SK-N-SH (cell line): ENCODE results near the gene PTMS. TPM values are rescaled to one million over a fixed set of nuclear protein-coding genes. Genes with fewer than 3 reads are reported as not detected.

Source experiments
- CTCF ChIA-PET: fragments of 300-600, 350-600 bp; formaldehyde crosslinking; extraction: SDS; loops from one replicate; lab custom pipeline; 2021; lab: Yijun Ruan, JAX
- POLR2A ChIA-PET: fragments of 350-600 bp; sonication (Branson Sonifier 250); formaldehyde crosslinking; extraction: SDS; loops from one replicate; lab custom pipeline; 2020; ENCODE audit warnings: antibody characterized with exemption, inconsistent platforms; lab: Yijun Ruan, JAX
- DNase-seq: peaks from one replicate; pipeline ENCODE4 v3.0.0; 2012
- H2AFZ ChIP-seq: fragments of 200-600 bp; sonication (generic); 2 replicates; pipeline ENCODE4 v1.8.1; 2016; ENCODE audit warnings: antibody characterized with exemption, mild to moderate bottlenecking, low read depth
- H3F3A ChIP-seq: fragments of 200-600 bp; sonication (generic); replicated peaks from 2 replicates; pipeline ENCODE3; 2016; ENCODE audit warnings: antibody characterized with exemption, mild to moderate bottlenecking; ENCODE audit not compliant: insufficient read depth
- H3K27ac ChIP-seq, 2 experiments: fragments of 200-500 bp in 1 of 2; fragments of 200-600 bp in 1 of 2; sonication (Bioruptor generic) in 1 of 2; sonication (generic), shearing (Covaris generic) in 1 of 2; 2 replicates each; pipeline versions ENCODE4 v1.5.1 to v1.6.1; 2014 to 2016; ENCODE audit warnings: low read depth in 2 of 2, inconsistent platforms in 1 of 2, low read length in 1 of 2, mild to moderate bottlenecking in 1 of 2, mixed read lengths in 1 of 2
- H3K27me3 ChIP-seq: fragments of 200-600 bp; sonication (generic), shearing (Covaris generic); 2 replicates; pipeline ENCODE4 v1.6.1; 2016; ENCODE audit warnings: mixed run types; ENCODE audit not compliant: insufficient read depth
- H3K36me3 ChIP-seq, 2 experiments: fragments of 200-500 bp in 1 of 2; fragments of 200-600 bp in 1 of 2; sonication (Bioruptor generic) in 1 of 2; sonication (generic) in 1 of 2; replicated peaks in 1 of 2; 2 replicates each; pipeline versions ENCODE3 to v1.5.1; 2014 to 2016; ENCODE audit warnings: low read length in 1 of 2, mild to moderate bottlenecking in 1 of 2; ENCODE audit not compliant: insufficient read depth in 2 of 2, control insufficient read depth in 1 of 2
- H3K4me1 ChIP-seq, 2 experiments: fragments of 200-500 bp in 1 of 2; fragments of 200-600 bp in 1 of 2; sonication (Bioruptor generic) in 1 of 2; sonication (generic), shearing (Covaris generic) in 1 of 2; 2 replicates each; pipeline versions ENCODE4 v1.5.1 to v1.6.1; 2014 to 2016; ENCODE audit warnings: low read depth in 1 of 2, low read length in 1 of 2, mixed run types in 1 of 2; ENCODE audit not compliant: insufficient read depth in 2 of 2, control insufficient read depth in 1 of 2
- H3K4me2 ChIP-seq: fragments of 200-600 bp; sonication (generic), shearing (Covaris generic); 2 replicates; pipeline ENCODE4 v1.6.1; 2017; ENCODE audit warnings: mixed run types
- H3K4me3 ChIP-seq, 2 experiments: fragments of 200-500 bp in 1 of 2; fragments of 200-600 bp in 1 of 2; sonication (Bioruptor generic) in 1 of 2; sonication (generic), shearing (Covaris generic) in 1 of 2; 2 replicates each; pipeline versions ENCODE4 v1.5.1 to v1.8.1; 2014 to 2016; ENCODE audit warnings: low read depth in 2 of 2, inconsistent platforms in 1 of 2, low read length in 1 of 2, mild to moderate bottlenecking in 1 of 2, mixed read lengths in 1 of 2, moderate library complexity in 1 of 2
- H3K79me2 ChIP-seq: fragments of 200-600 bp; sonication (generic); 2 replicates; pipeline ENCODE4 v1.8.1; 2017; ENCODE audit warnings: mild to moderate bottlenecking; ENCODE audit not compliant: insufficient read depth
- H3K9ac ChIP-seq: fragments of 200-600 bp; sonication (generic); 2 replicates; pipeline ENCODE4 v1.6.1; 2017; ENCODE audit warnings: mixed run types
- H3K9me2 ChIP-seq: fragments of 200-600 bp; sonication (generic); 2 replicates; pipeline ENCODE4 v1.6.1; 2017; ENCODE audit warnings: mixed run types
- H3K9me3 ChIP-seq: fragments of 200-600 bp; sonication (generic); 2 replicates; pipeline ENCODE4 v1.6.1; 2017; ENCODE audit warnings: mixed run types, mild to moderate bottlenecking, moderate library complexity
- H4K20me1 ChIP-seq: fragments of 200-600 bp; sonication (generic); 2 replicates; pipeline ENCODE4 v1.6.1; 2017; ENCODE audit warnings: mild to moderate bottlenecking, mixed run types; ENCODE audit not compliant: insufficient read depth
- CHD2 ChIP-seq: fragments of 150-350 bp; IDR thresholded peaks from 2 replicates; pipeline ENCODE4 v1.6.1; 2018; ENCODE audit warnings: low read length; ENCODE audit not compliant: partially characterized antibody
- ELF1 ChIP-seq: IDR thresholded peaks from 2 replicates; pipeline ENCODE4 v1.4.0; 2012
- EP300 ChIP-seq, 2 experiments: IDR thresholded peaks; 2 replicates each; pipeline versions ENCODE4 v1.4.0 to v1.6.1; 2012; ENCODE audit warnings: borderline replicate concordance in 1 of 2, low read depth in 1 of 2, low read length in 1 of 2
- FOSL2 ChIP-seq: IDR thresholded peaks from 2 replicates; pipeline ENCODE4 v1.4.0; 2012; ENCODE audit warnings: low read depth, mild to moderate bottlenecking, moderate library complexity, borderline replicate concordance
- FOXM1 ChIP-seq: IDR thresholded peaks from 2 replicates; pipeline ENCODE4 v1.4.0; 2012; ENCODE audit warnings: low read depth, mild to moderate bottlenecking
- JUND ChIP-seq: IDR thresholded peaks from 2 replicates; pipeline ENCODE4 v1.4.0; 2012
- NFIC ChIP-seq: IDR thresholded peaks from 2 replicates; pipeline ENCODE4 v1.4.0; 2012; ENCODE audit warnings: borderline replicate concordance
- POLR2AphosphoS5 ChIP-seq: IDR thresholded peaks from 2 replicates; pipeline ENCODE4 v1.6.1; 2012; ENCODE audit warnings: low read depth, low read length
- RFX5 ChIP-seq: IDR thresholded peaks from 2 replicates; pipeline ENCODE4 v1.6.1; 2012; ENCODE audit warnings: mild to moderate bottlenecking, improper control_type of control experiment, low read length
- SMC3 ChIP-seq: IDR thresholded peaks from 2 replicates; pipeline ENCODE4 v1.6.1; 2012; ENCODE audit warnings: low read depth, low read length, improper control_type of control experiment
- TAF1 ChIP-seq: IDR thresholded peaks from 2 replicates; pipeline ENCODE4 v1.6.1; 2012; ENCODE audit warnings: low read depth, mild to moderate bottlenecking, low read length, moderate library complexity, borderline replicate concordance
- TCF12 ChIP-seq: IDR thresholded peaks from 2 replicates; pipeline ENCODE4 v1.4.0; 2012
- TEAD4 ChIP-seq: IDR thresholded peaks from 2 replicates; pipeline ENCODE4 v1.4.0; 2012; ENCODE audit warnings: mild to moderate bottlenecking, borderline replicate concordance; ENCODE audit not compliant: insufficient read depth
- WGBS: methylation state at CpG from one replicate; pipeline ENCODE4 v1.1.6; 2017; ENCODE audit warnings: low lambda C conversion rate; 5-methylcytosine and 5-hydroxymethylcytosine counted together
- polyA plus RNA-seq, 3 experiments: library from polyadenylated mRNA; depleted of rRNA; stranded (reverse); fragments of >200 nt; gene quantifications; 2 replicates each; pipeline ENCODE4 v1.2.3, GENCODE V29; 2012
- TF ChIP-seq, protein P1 (sequence below): IDR thresholded peaks from 2 replicates; pipeline ENCODE4 v1.4.0; 2012; ENCODE audit warnings: low read depth, borderline replicate concordance
- TF ChIP-seq, protein P2 (sequence below): IDR thresholded peaks from 2 replicates; pipeline ENCODE4 v1.4.0; 2012; ENCODE audit warnings: low read depth, borderline replicate concordance
- TF ChIP-seq, protein P3 (sequence below): IDR thresholded peaks from 2 replicates; pipeline ENCODE4; 2012
- TF ChIP-seq, protein P4 (sequence below): IDR thresholded peaks from 2 replicates; pipeline ENCODE4 v1.6.1; 2012; ENCODE audit warnings: mild to moderate bottlenecking, low read depth, low read length, moderate library complexity

Gene PTMS
- polyA plus RNA-seq, 1 of the 3 experiments (the other 2 are of a cell fraction) = 661 TPM

DNA sequence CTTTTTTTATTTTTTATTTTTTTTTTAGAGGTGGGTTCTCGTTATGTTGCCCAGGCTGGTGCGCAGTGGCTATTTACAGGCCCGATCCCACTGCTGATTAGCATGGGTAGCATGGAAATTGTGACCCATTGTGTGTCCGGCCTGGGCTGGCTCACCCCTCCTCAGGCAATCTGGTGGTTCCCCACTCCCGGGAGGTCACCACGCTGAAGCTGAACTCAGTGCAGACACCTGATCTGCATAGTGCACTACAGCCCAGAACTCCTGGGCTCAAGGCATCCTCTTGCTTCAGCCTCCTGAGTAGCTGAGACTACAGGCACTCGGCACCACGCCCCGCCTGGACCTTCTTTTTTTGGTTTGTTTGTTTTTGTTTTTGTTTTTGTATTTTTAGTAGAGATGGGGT, 17.7 kb downstream of the PTMS start:
- Histone ChIP-seq H3K4me1 (peaks cover 0 to 3% of the 10 kb centered on the region in 2 experiments; a peak in 1 of 4 replicates), H3K9me3 (no peaks in the 10 kb centered on the region), H3K9me2 (no peaks in the 10 kb centered on the region), H3K27me3 (no peaks in the 10 kb centered on the region), H3K4me2 (no peak overlapping the region), H4K20me1 (no peaks in the 10 kb centered on the region), H3K4me3 (no peak overlapping the region), H3K27ac (no peak overlapping the region), H3K9ac (no peak overlapping the region), H3K79me2 (no peaks in the 10 kb centered on the region), H3K36me3 (no peaks in the 10 kb centered on the region), H2AFZ (no peak overlapping the region), H3F3A (peaks cover 7% of the 10 kb centered on the region)
- whole genome bisulfite sequencing = 96% methylated on average over 9 of the region's 9 CpGs
- ChIA-PET POLR2A (no interaction called here), CTCF (interaction anchor here (1.1 to 7.7 kb wide), 5 partner anchors 12 to 40 kb away, joined by 3 to 74 read pairs (median 3); partner anchors contain the start of genes GPR162, MLF2 and PTMS)
- no peak for TF ChIP-seq ELF1
- no peak for TF ChIP-seq POLR2AphosphoS5
- DNase-seq = no peak

GRCh38 chr12:6784296-6784695, 18.1 kb downstream of the PTMS start:
- Histone ChIP-seq H4K20me1 (no peaks in the 10 kb centered on the region), H3K36me3 (no peaks in the 10 kb centered on the region), H3F3A (peaks cover 3% of the 10 kb centered on the region), H3K4me2 (no peak overlapping the region), H2AFZ (no peak overlapping the region), H3K4me1 (no peaks in the 10 kb centered on the region; a peak in 1 of 4 replicates), H3K9me3 (no peaks in the 10 kb centered on the region), H3K27ac (no peak overlapping the region), H3K9me2 (no peaks in the 10 kb centered on the region), H3K9ac (no peak overlapping the region), H3K4me3 (no peak overlapping the region), H3K79me2 (no peaks in the 10 kb centered on the region), H3K27me3 (no peaks in the 10 kb centered on the region)
- 63% methylated on average over 5 of the region's 5 CpGs for WGBS
- TF ChIP-seq FOXM1 = no peak
- TF ChIP-seq, protein P1, sequence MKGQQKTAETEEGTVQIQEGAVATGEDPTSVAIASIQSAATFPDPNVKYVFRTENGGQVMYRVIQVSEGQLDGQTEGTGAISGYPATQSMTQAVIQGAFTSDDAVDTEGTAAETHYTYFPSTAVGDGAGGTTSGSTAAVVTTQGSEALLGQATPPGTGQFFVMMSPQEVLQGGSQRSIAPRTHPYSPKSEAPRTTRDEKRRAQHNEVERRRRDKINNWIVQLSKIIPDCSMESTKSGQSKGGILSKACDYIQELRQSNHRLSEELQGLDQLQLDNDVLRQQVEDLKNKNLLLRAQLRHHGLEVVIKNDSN = no peak
- no peak for TF ChIP-seq JUND
- no peak for TF ChIP-seq CHD2
- no peak for TF ChIP-seq SMC3
- TF ChIP-seq TAF1 = no peak
- no peak for TF ChIP-seq EP300 (IDR thresholded peaks at IDR 0.05; ENCODE audit: borderline replicate concordance in 1 of 2, low read depth in 1 of 2, low read length in 1 of 2)
- TF ChIP-seq NFIC = no peak
- TF ChIP-seq TEAD4 = no peak
- no peak for TF ChIP-seq TCF12
- TF ChIP-seq FOSL2 = no peak
- TF ChIP-seq, protein P2, sequence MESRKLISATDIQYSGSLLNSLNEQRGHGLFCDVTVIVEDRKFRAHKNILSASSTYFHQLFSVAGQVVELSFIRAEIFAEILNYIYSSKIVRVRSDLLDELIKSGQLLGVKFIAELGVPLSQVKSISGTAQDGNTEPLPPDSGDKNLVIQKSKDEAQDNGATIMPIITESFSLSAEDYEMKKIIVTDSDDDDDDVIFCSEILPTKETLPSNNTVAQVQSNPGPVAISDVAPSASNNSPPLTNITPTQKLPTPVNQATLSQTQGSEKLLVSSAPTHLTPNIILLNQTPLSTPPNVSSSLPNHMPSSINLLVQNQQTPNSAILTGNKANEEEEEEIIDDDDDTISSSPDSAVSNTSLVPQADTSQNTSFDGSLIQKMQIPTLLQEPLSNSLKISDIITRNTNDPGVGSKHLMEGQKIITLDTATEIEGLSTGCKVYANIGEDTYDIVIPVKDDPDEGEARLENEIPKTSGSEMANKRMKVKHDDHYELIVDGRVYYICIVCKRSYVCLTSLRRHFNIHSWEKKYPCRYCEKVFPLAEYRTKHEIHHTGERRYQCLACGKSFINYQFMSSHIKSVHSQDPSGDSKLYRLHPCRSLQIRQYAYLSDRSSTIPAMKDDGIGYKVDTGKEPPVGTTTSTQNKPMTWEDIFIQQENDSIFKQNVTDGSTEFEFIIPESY = no peak
- TF ChIP-seq, protein P3, sequence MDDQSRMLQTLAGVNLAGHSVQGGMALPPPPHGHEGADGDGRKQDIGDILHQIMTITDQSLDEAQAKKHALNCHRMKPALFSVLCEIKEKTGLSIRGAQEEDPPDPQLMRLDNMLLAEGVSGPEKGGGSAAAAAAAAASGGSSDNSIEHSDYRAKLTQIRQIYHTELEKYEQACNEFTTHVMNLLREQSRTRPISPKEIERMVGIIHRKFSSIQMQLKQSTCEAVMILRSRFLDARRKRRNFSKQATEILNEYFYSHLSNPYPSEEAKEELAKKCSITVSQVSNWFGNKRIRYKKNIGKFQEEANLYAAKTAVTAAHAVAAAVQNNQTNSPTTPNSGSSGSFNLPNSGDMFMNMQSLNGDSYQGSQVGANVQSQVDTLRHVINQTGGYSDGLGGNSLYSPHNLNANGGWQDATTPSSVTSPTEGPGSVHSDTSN = no peak
- no peak for TF ChIP-seq RFX5
- no peak for TF ChIP-seq POLR2AphosphoS5
- TF ChIP-seq, protein P4, sequence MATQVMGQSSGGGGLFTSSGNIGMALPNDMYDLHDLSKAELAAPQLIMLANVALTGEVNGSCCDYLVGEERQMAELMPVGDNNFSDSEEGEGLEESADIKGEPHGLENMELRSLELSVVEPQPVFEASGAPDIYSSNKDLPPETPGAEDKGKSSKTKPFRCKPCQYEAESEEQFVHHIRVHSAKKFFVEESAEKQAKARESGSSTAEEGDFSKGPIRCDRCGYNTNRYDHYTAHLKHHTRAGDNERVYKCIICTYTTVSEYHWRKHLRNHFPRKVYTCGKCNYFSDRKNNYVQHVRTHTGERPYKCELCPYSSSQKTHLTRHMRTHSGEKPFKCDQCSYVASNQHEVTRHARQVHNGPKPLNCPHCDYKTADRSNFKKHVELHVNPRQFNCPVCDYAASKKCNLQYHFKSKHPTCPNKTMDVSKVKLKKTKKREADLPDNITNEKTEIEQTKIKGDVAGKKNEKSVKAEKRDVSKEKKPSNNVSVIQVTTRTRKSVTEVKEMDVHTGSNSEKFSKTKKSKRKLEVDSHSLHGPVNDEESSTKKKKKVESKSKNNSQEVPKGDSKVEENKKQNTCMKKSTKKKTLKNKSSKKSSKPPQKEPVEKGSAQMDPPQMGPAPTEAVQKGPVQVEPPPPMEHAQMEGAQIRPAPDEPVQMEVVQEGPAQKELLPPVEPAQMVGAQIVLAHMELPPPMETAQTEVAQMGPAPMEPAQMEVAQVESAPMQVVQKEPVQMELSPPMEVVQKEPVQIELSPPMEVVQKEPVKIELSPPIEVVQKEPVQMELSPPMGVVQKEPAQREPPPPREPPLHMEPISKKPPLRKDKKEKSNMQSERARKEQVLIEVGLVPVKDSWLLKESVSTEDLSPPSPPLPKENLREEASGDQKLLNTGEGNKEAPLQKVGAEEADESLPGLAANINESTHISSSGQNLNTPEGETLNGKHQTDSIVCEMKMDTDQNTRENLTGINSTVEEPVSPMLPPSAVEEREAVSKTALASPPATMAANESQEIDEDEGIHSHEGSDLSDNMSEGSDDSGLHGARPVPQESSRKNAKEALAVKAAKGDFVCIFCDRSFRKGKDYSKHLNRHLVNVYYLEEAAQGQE = no peak
- ChIA-PET POLR2A (no interaction called here), CTCF (interaction anchor here (1.1 to 5.3 kb wide), 4 partner anchors 11 to 40 kb away, joined by 3 to 55 read pairs (median 3); partner anchors contain the start of genes MLF2 and PTMS)
- DNase-seq = no peak
